Smooth muscle cell of the coronary artery (primary cell): ENCODE results near the gene FAM222B. TPM values are rescaled to one million over a fixed set of nuclear protein-coding genes. Genes with fewer than 3 reads are reported as not detected.

Experiments used
- total RNA-seq: library from RNA; depleted of rRNA; stranded (reverse); fragments of >200 nt; gene quantifications from 2 replicates; pipeline ENCODE4 v1.2.3, GENCODE V29; 2014; ENCODE audit warnings: low replicate concordance

The FAM222B gene, protein sequence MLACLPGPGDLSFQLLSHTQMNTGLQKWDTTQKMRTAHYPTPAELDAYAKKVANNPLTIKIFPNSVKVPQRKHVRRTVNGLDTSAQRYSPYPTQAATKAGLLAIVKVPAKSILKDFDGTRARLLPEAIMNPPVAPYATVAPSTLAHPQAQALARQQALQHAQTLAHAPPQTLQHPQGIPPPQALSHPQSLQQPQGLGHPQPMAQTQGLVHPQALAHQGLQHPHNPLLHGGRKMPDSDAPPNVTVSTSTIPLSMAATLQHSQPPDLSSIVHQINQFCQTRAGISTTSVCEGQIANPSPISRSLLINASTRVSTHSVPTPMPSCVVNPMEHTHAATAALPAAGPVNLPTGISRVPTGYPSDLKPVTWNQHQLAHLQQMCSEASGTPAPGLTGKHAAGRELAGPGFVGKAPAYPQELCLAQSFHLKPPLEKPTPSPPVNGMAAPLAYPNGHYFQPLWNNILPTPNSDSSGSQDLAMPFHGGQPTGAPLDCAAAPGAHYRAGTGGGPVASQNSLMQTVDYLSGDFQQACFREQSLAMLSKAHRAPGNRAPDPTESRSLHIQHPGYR
- 0.70 and 2.3 TPM in 2 replicates for total RNA-seq

DNA sequence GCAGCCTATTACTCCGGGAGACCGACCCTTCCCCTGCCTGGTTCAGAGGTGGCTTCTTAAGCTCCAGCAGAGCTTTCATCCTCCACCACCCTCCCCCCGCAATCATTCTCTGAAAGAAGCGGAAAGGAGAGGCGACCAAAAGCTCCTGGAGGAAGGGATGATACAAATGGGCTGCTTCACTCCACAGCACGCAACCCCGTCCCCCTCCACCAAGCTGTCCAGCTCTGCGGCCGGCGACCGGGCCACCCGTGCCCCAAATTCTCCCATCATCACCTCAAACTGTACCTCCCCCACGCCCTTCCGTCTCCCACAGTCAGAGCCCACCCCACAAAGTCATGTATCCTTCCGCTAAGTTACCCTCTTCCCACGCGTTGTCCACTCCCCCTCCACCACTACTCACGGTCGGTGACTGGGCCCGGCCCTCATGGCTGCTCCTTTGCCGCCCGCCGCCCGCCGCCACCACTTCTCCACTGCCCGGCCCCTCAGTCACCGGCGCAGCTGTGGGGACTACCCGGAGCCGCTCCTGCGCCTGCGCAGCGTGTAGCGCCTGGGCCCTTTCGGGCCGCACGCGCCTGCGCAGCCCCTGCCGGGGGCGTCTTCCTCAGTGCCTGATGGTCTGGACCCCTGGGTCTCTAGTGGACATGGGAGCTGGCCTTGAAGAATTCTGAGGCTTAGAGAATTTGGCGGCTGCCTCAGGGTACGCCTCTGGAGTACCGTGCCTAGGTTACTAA lies at the start of gene FAM222B:
Gene FAM222B, minus strand, starts transcription at position 509 of the 731 bp plus-strand sequence. CDS start 76,123 bp downstream, outside the sequence.

DNA sequence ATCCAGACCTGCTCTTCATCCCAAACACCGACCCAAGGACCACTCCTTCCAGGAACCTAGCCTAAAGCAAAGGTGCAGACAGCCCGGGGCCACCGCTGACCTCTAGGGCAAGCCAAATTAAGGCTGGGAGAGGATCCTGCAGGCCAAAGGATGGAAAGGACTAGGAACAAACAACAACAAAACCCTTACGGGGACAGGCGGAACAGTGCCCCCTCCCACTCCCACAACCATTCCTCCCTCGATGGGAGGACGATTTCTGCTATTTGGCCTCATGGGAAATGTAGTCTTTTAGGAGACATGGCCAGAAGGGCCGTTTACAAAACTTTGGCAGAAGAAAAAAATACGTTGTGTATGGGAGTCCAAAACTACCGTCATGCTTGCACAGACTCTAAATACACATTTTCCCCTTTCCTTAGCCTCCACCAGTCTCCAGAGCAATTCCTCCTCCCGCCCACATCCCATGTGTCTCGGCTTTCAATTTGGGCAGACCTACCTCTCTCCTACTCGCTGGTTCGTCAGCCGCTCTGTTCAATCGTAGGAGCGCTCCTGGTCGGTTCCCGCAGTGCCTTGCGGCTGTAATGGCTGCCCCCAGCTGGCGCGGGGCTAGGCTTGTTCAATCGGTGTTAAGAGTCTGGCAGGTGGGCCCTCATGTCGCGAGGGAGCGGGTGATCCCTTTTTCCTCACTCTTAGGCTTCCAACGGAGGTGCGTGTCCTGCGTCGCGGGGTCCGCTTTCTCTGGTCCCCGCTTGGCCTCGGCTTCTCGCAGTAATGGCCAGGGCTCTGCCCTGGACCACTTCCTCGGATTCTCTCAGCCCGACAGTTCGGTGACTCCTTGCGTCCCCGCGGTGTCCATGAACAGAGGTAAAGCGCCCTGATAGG lies 12.1 kb upstream of the FAM222B start, which contains the start of gene ERAL1:
Gene ERAL1, plus strand, starts transcription at position 560 of the 879 bp plus-strand sequence. Its CDS starts 19 bp downstream, at position 579.

DNA sequence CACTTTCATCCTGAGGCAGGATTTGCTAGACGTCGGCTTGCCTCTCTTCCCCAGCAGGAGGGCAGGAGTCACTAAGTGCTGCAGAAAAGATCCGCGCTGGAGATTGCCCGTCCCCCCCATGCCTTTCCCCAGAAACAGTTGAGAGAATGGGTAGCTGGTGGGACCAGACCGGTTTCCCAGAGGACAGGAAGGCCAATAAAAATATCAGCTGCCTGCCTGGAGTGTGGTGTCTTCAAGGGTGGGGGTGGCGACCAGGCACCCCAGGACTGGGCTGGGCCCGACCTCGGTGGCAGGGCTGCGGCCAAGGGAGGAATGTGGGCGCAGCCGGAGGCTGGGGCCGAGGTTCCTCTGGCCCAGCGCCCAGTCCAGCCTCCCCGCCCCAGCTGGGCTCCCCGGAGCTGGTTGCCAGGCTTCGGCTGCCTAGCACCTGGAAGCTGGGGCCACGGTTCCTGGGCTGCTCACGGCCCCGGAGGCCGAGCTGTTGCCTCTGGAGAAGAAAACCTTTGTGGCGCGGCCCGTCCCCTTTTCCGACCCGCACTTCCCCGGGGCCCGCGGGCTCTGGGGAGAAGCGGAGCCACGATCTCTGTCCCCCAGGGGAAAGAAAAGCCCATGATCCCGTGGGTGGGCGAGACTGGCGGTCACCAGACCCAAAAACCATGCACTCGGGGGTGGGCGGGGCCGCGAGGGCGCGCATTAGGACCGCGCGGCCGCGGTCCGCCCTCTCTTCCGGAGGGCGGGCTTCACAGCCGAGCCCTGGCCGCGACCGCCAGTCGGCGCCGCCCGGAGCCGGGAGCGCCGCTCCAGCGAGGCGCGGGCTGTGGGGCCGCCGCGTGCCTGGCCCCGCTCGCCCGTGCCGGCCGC lies 99.1 kb downstream of the FAM222B start, which contains the start of gene TRAF4:
Gene TRAF4, plus strand, starts transcription at position 769 of the 861 bp plus-strand sequence. CDS start 102 bp downstream, outside the sequence.

DNA sequence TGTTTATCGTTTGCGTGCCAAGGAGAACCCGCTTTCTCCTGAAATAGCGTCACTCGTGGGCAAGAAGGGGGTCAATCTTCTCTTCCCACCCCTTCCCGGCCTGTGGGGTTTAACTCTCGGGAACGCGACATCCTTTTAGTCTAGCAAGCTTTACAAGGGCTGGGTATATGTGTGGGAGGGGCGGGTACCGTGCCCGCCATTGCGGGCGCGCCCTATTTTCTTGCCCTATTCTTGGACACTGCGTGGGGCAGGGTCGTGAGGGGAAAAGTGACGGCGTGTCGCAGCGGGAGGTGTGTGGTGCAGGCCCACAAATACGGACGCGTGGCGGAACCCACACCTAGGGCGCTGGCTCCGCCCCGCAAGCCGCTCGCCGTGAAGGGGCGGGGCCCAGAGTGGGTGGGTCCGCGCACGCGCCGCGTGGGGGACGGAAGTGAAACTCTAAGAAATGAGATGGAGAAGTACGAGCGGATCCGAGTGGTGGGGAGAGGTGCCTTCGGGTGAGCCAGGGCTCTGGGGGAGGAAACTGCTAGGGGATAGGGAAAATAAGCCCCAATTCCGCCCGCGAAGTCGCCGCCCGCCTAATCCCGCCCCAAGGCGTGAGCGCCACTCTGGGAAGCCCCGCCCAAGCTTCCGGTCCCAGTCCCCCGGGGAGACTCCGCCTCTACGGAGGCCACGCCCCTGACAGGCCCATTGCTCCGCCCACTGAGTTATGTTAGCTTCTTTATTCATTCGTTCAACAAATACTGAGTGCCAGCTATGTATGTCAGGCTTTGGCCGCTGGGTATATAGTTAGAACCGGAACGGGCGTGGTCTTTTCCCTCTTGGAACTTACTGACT lies 114.0 kb downstream of the FAM222B start, which contains the start of gene NEK8:
Gene NEK8, plus strand, starts transcription at position 425 of the 837 bp plus-strand sequence. Its CDS starts 26 bp downstream, at position 451.

DNA sequence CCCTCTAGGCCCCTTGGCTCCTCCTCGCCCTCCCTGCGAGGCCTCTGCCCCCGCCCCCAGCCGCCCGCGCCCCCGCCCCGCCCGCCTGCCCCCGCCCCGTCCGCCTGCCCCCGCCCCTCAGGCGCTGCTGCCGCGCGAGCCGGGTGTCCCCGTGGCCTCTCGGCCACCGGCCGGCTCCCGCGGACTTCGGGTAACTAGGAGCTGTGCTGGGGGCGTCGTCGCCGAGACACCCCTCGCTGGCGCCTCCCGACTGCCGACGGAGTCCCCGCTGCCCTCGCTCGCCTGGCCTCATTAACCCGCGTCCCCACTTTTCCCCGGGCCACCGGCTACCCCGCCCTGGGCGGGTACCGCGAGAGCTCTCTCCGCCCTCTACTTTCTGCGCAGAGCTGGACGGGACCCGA lies 116.4 kb downstream of the FAM222B start, which contains the start of gene TLCD1:
Gene TLCD1, minus strand, starts transcription at position 8 of the 401 bp plus-strand sequence. CDS start 136 bp downstream, outside the sequence.

DNA sequence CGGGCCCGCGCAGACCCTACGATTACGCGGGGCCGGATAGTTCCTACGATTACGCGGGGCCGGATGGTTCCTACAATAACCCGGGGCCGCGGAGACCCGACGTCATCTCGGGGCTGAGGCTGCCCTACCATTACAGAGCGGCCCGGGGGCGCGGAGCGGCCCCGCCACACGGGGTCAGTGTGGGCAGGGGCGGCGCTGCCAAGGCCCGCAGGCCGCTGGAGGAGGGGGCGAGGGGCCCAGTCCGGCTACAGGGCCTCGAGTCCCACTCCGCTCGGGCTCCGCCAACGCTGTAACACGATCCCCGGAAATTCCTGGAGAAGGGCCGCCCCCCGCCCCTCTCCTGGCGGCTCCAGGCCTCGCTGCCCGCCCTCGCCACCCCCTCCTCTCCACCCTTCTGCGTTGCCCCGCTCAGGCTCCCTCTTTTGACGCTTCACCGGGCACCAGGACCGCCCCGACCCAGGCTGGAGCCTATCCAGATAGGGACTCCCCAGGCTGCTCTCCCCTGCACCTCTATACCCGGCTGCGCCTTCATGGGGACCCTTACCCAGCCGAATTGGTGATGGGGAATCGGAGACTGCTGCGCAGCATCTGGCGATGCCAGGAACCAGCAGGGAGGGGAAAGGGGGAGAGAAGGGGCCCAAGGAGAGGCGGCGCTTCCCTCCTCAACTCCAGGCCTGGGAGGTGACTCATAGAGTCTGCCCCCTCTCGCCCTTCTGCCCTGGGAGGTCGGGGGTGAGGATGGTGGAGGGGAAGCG lies 124.8 kb downstream of the FAM222B start, which contains the start of gene RAB34:
Gene RAB34, minus strand, starts transcription at position 291 of the 755 bp plus-strand sequence. CDS start 602 bp downstream, outside the sequence.

DNA sequence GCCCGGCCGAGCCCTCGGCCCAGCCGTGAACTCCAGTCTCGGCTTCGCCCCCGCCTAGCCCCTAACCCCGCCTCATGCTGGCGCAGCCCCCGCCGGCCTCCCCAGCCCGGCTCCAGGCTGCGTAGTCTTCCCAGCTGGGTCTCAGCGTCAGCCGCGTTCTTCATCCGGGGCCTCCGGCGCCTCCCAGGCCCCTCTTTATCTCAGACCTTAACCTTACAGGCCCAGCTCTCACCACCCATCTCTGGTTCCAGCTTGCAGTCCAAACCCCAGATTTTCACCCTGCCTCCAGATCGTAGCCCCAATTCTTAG lies 130.9 kb downstream of the FAM222B start, which contains the start of gene PROCA1:
Gene PROCA1, minus strand, starts transcription at position 166 of the 309 bp plus-strand sequence. CDS start 228 bp downstream, outside the sequence.

Other genes with a start within 250 kb of the FAM222B start
- gene SPAG5, start 243.8 kb downstream of the FAM222B start, total RNA-seq: 2.9 and 13.4 TPM in 2 replicates
- 3.1 and 6.8 TPM in 2 replicates for gene RSKR, start 228.6 kb downstream of the FAM222B start, total RNA-seq
- 120 and 163 TPM in 2 replicates for gene BLTP2, start 197.6 kb downstream of the FAM222B start, total RNA-seq
- 68.5 and 111 TPM in 2 replicates for gene SDF2, start 180.9 kb downstream of the FAM222B start, total RNA-seq
- gene SUPT6H, start 180.6 kb downstream of the FAM222B start, total RNA-seq: 41.9 and 53.5 TPM in 2 replicates
- gene PROCA1, start 130.9 kb downstream of the FAM222B start, total RNA-seq: 0.90 and 1.4 TPM in 2 replicates
- gene RAB34, start 124.9 kb downstream of the FAM222B start, total RNA-seq: 115 and 204 TPM in 2 replicates
- 906 and 1,571 TPM in 2 replicates for gene RPL23A, start 122.8 kb downstream of the FAM222B start, total RNA-seq
- 4.4 and 5.3 TPM in 2 replicates for gene TLCD1, start 116.6 kb downstream of the FAM222B start, total RNA-seq
- 5.3 and 8.4 TPM in 2 replicates for gene NEK8, start 114.0 kb downstream of the FAM222B start, total RNA-seq
- 27.1 and 39.2 TPM in 2 replicates for gene TRAF4, start 98.8 kb downstream of the FAM222B start, total RNA-seq
- 11.1 and 18.9 TPM in 2 replicates for gene ERAL1, start 12.2 kb upstream of the FAM222B start, total RNA-seq
- 38.0 and 80.1 TPM in 2 replicates for gene FLOT2, start 54.9 kb upstream of the FAM222B start, total RNA-seq
- gene DHRS13, start 60.3 kb upstream of the FAM222B start, total RNA-seq: 2.0 and 3.6 TPM in 2 replicates
- gene PHF12, start 108.7 kb upstream of the FAM222B start, total RNA-seq: 5.7 and 12.0 TPM in 2 replicates
- gene SEZ6, start 163.2 kb upstream of the FAM222B start, total RNA-seq: not detected in 2 replicates
- 1.4 and 1.9 TPM in 2 replicates for gene PIPOX, start 200.4 kb upstream of the FAM222B start, total RNA-seq